MCF 10A (cell line): Measurements from ENCODE around the gene RPP21. TPM values are rescaled to one million over a fixed set of nuclear protein-coding genes. Genes with fewer than 3 reads are reported as not detected.

Experiments used
- BruUV-seq: library from RNA; stranded (reverse); fragments of 400-500 nt; replicated peaks from 2 replicates; lab custom pipeline; 2021; lab: Mats Ljungman, UMichigan
- CTCF ChIA-PET: fragments of 300-600 bp; sonication (Branson Sonifier 250); formaldehyde crosslinking; extraction: SDS; loops from one replicate; lab custom pipeline; 2021; ENCODE audit warnings: antibody characterized with exemption, inconsistent platforms; lab: Yijun Ruan, JAX
- POLR2A ChIA-PET: fragments of 300-600, 350-650 bp; sonication (Branson Sonifier 250); formaldehyde crosslinking; extraction: SDS; loops from one replicate; lab custom pipeline; 2020; ENCODE audit warnings: antibody characterized with exemption, inconsistent platforms; lab: Yijun Ruan, JAX
- DNase-seq: peaks from one replicate; pipeline ENCODE4 v3.0.0-alpha.2; 2018; ENCODE audit not compliant: unreplicated experiment
- H3K27ac Mint-ChIP-seq: one replicate; pipeline ENCODE4 v1.8.0; 2022; ENCODE audit warnings: mild to moderate bottlenecking, low read depth, mixed read lengths; ENCODE audit not compliant: unreplicated experiment
- H3K27me3 Mint-ChIP-seq: one replicate; pipeline ENCODE4 v1.8.0; 2022; ENCODE audit warnings: mixed read lengths; ENCODE audit not compliant: insufficient read depth, unreplicated experiment
- H3K36me3 Mint-ChIP-seq: one replicate; pipeline ENCODE4 v1.8.0; 2022; ENCODE audit warnings: mild to moderate bottlenecking, moderate library complexity, mixed read lengths; ENCODE audit not compliant: insufficient read depth, unreplicated experiment
- H3K4me1 Mint-ChIP-seq: one replicate; pipeline ENCODE4 v1.8.0; 2022; ENCODE audit warnings: mixed read lengths; ENCODE audit not compliant: insufficient read depth, unreplicated experiment
- H3K4me3 Mint-ChIP-seq: one replicate; pipeline ENCODE4 v1.8.0; 2022; ENCODE audit warnings: mild to moderate bottlenecking, moderate library complexity, mixed read lengths; ENCODE audit not compliant: unreplicated experiment
- H3K9me3 Mint-ChIP-seq: one replicate; pipeline ENCODE4 v1.8.0; 2022; ENCODE audit warnings: mixed read lengths; ENCODE audit not compliant: unreplicated experiment
- CTCF ChIP-seq: fragments of 200-600 bp; IDR thresholded peaks from one replicate; pipeline ENCODE4 v1.8.0; 2022; ENCODE audit warnings: antibody characterized with exemption, mild to moderate bottlenecking; ENCODE audit not compliant: unreplicated experiment
- intact Hi-C: fragments of 100-400 bp; cut with micrococcal nuclease; formaldehyde crosslinking; loops from 2 replicates; pipeline ENCODE4 v1.14.1; 2022
- total RNA-seq: library from RNA; stranded (reverse); gene quantifications from 2 replicates; pipeline ENCODE4 v1.2.3, GENCODE V29; 2022

The RPP21 gene
- total RNA-seq, 1 experiment from 2014 or later = 74.1 TPM

GRCh38 chr6:30357678-30358540 lies 13.0 kb downstream of the RPP21 start:
- POLR2A ChIA-PET = no interaction called here

GRCh38 chr6:30359276-30359675 lies 14.3 kb downstream of the RPP21 start:
- no peak for TF ChIP-seq CTCF
- Mint-ChIP-seq H3K36me3 (no peaks in the 10 kb centered on the region), H3K27ac (no peak overlapping the region), H3K4me3 (no peak overlapping the region), H3K4me1 (no peaks in the 10 kb centered on the region), H3K9me3 (no peaks in the 10 kb centered on the region), H3K27me3 (peaks cover 59% of the 10 kb centered on the region)
- DNase-seq = no peak
- intact Hi-C loops = loop anchor here (5.0 kb wide), 1 partner anchor 38 kb away; no protein-coding TSS in a partner anchor
- ChIA-PET POLR2A (interaction anchor here (1.1 kb wide), 1 partner anchor 32 kb away, joined by 3 read pairs; the partner anchor contains the start of gene TRIM39), CTCF (interaction anchor here (1.1 to 1.4 kb wide), 4 partner anchors 8 to 30 kb away, joined by 3 to 6 read pairs (median 5); no protein-coding TSS in a partner anchor)
- no TSS peak for BruUV-seq

More at GRCh38 chr6:30357678-30358540, 13.0 kb downstream of the RPP21 start:
- Mint-ChIP-seq H3K27me3 (peaks cover 56% of the 10 kb centered on the region), H3K9me3 (no peaks in the 10 kb centered on the region), H3K36me3 (no peaks in the 10 kb centered on the region), H3K4me3 (peak overlapping the region; percentile 59), H3K27ac (no peak overlapping the region), H3K4me1 (no peaks in the 10 kb centered on the region)
- intact Hi-C loops = loop anchor here (5.0 kb wide), 1 partner anchor 39 kb away; no protein-coding TSS in a partner anchor
- DNase-seq = peak; percentile 58
- no TSS peak for BruUV-seq
- peak; percentile 65 for TF ChIP-seq CTCF
- CTCF ChIA-PET = interaction anchor here (0.5 to 1.4 kb wide), 9 partner anchors 9 to 605 kb away, joined by 3 to 6 read pairs (median 3); no protein-coding TSS in a partner anchor

- Mint-ChIP-seq H3K27ac (no peak overlapping the region), H3K27me3 (peaks cover 67% of the 10 kb centered on the region), H3K4me1 (no peaks in the 10 kb centered on the region), H3K9me3 (no peaks in the 10 kb centered on the region), H3K36me3 (no peaks in the 10 kb centered on the region), H3K4me3 (no peak overlapping the region)
- intact Hi-C loops = loop anchor here (5.0 kb wide), 1 partner anchor 82 kb away; no protein-coding TSS in a partner anchor
- DNase-seq = no peak
- TF ChIP-seq CTCF = no peak
- BruUV-seq = no TSS peak
- POLR2A ChIA-PET = interaction anchor here (1.1 to 1.6 kb wide), 2 partner anchors 15 to 33 kb away, joined by 3 read pairs; partner anchors contain the start of genes RPP21 and TRIM39
- CTCF ChIA-PET = no interaction called here
These were observed 15.2 kb downstream of the RPP21 start for GRCh38 chr6:30360139-30360538.

GRCh38 chr6:30361661-30362060 lies 16.7 kb downstream of the RPP21 start:
- Mint-ChIP-seq H3K4me3 (no peak overlapping the region), H3K9me3 (no peaks in the 10 kb centered on the region), H3K27ac (no peak overlapping the region), H3K27me3 (peaks cover 83% of the 10 kb centered on the region), H3K4me1 (no peaks in the 10 kb centered on the region), H3K36me3 (no peaks in the 10 kb centered on the region)
- CTCF ChIA-PET = no interaction called here
- TF ChIP-seq CTCF = no peak
- intact Hi-C loops = loop anchor here (5.0 kb wide), 1 partner anchor 81 kb away; no protein-coding TSS in a partner anchor
- DNase-seq = no peak
- POLR2A ChIA-PET = no interaction called here
- BruUV-seq = no TSS peak
